ENCODE results near the gene COL23A1. TPM values are rescaled to one million over a fixed set of nuclear protein-coding genes. Genes with fewer than 3 reads are reported as not detected.

The COL23A1 gene
- polyA plus RNA-seq, 3 donors, result 5.7 to 8.7 (median 7.7) TPM

- no peak for DNase-seq (ENCODE audit: extremely low read depth in 1 of 11, low read depth in 9 of 11, low spot score in 4 of 11)
These were observed 26.6 kb downstream of the COL23A1 start for GRCh38 chr5:178563621-178564020.

DNA sequence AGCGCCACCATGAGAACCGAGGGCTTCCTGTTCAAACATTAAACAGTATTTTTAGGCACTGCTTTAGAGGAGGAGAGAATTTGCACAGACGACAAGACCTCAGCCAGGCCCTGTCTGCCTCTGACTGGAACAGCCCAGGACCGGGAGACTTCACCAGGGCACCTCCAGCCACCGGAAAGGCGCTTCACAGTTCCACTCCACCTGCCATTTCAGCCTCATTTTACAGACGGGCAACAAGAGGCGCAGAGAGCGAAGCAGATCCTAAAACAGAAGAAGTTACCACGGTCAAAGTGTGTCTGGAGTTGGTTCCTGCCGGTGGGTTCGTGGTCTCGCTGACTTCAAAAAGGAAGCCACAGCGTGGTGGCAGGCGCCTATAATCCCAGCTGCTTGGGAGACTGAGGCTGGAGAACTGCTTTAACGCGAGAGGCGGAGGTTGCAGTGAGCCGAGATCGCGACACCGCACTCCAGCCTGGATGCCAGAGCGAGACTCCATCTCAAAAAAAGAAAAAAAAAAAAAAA lies 28.4 kb downstream of the COL23A1 start:
- DNase-seq (ENCODE audit: extremely low read depth in 1 of 11, low read depth in 9 of 11, low spot score in 4 of 11), result no peak

DNA sequence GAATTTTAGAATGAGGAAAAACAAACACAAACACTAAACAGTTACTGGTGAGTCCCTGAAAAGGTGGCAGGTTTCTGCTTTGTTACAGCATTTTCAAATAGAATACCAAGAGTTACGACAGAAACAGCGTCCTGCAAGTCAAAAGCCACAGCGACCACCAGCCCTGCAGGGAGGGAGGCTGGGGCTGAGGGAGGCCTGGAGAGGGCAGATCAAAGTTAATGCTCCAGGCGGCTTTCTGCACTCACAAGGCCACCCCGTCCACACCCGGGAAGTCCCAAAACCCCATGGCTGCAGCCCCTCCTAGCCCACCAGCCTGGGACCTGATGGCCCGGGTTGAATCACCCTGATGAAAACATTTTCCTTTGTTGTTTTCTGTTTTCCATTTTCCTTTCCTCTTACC lies 29.3 kb downstream of the COL23A1 start:
- no peak for DNase-seq (ENCODE audit: extremely low read depth in 1 of 11, low read depth in 9 of 11, low spot score in 4 of 11)

GRCh38 chr5:178557416-178557815 lies 32.8 kb downstream of the COL23A1 start:
- no peak for DNase-seq (ENCODE audit: extremely low read depth in 1 of 11, low read depth in 9 of 11, low spot score in 4 of 11)

GRCh38 chr5:178555771-178556211 lies 34.4 kb downstream of the COL23A1 start:
- no peak for DNase-seq (ENCODE audit: extremely low read depth in 1 of 11, low read depth in 9 of 11, low spot score in 4 of 11)

DNA sequence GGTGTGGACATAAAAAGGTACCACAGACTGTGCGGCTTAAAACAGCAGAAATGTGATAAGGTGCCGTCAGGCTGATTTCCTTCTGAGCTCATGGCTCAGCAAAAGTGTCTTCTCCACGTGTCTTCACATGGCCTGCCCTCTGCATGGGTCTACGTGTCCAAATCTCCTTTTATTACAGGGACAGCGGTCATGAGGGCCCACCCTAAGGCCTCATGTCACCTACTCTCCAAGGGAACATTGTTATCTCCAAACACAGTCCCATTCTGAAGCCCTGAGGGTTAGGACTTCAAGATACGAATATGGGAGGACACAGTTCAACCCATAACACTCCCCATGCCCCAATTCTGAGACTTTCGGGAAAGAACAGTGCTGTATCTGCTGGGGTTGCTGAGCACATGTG lies 35.2 kb downstream of the COL23A1 start:
- no peak for DNase-seq (ENCODE audit: extremely low read depth in 1 of 11, low read depth in 9 of 11, low spot score in 4 of 11)

DNA sequence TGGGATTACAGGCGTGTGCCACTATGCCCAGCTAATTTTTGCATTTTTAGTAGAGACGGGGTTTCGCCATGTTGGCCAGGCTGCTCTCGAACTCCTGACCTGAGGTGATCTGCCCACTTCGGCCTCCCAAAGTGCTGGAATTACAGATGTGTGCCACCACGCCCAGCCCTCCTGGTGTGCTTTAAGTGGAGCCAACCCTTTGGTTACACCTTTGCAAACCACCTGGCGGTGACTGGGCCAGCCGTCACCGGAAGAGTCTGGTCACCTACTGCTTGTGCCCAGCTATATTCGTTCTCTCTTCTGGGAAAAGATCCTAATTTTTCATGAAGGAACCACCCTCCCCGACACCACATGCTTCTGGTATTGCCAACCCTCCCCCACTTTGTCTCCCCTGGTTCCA lies 35.9 kb downstream of the COL23A1 start:
- DNase-seq (ENCODE audit: extremely low read depth in 1 of 11, low read depth in 9 of 11, low spot score in 4 of 11), result no peak

DNA sequence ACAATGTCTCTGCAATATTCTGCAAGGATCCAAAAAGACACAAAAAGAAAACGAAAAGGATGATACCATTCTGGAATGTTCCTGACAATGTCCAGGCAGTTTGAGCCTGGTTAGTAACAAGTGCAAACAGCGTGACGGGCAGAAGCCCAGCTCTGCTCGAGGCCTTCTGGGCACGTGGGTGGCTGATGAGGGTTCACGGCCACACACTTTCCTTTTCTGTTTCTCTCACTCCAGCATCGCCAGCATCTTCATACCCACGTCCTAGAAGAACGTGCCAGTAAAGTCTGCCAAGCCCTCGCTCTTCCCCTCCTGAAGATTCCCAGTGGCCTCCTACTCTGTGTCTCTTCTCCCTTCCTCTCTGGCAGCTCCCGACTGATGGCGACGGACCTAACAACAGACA lies 36.7 kb downstream of the COL23A1 start:
- DNase-seq (ENCODE audit: extremely low read depth in 1 of 11, low read depth in 9 of 11, low spot score in 4 of 11), result no peak

DNA sequence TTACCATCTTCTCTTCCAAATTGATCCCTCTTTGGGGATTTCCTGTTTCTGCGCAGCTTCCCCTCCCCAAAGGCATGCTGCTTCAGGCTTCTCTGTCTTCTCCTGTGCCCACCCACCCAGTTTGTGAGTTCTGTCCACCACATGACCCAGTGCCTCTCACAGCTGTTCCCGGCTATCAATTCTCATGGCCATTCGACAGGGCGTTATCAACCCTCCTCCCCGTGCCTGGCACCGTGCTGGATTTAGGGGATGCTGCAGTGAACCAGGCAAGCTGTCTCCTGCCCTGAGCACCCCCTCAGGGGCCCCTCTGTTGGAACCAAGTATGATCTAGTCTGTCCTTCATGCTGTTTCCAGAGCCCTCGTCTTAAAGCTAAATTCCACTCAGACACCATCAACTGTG lies 38.7 kb downstream of the COL23A1 start:
- DNase-seq (ENCODE audit: extremely low read depth in 1 of 11, low read depth in 9 of 11, low spot score in 4 of 11), result no peak

- peak in 1 of 11 donors; percentile 25 for DNase-seq (ENCODE audit: extremely low read depth in 1 of 11, low read depth in 9 of 11, low spot score in 4 of 11)
These were observed 39.1 kb downstream of the COL23A1 start for GRCh38 chr5:178551059-178551458.

- no peak for DNase-seq (ENCODE audit: extremely low read depth in 1 of 11, low read depth in 9 of 11, low spot score in 4 of 11)
These were observed 41.4 kb downstream of the COL23A1 start for GRCh38 chr5:178548746-178549145.

DNA sequence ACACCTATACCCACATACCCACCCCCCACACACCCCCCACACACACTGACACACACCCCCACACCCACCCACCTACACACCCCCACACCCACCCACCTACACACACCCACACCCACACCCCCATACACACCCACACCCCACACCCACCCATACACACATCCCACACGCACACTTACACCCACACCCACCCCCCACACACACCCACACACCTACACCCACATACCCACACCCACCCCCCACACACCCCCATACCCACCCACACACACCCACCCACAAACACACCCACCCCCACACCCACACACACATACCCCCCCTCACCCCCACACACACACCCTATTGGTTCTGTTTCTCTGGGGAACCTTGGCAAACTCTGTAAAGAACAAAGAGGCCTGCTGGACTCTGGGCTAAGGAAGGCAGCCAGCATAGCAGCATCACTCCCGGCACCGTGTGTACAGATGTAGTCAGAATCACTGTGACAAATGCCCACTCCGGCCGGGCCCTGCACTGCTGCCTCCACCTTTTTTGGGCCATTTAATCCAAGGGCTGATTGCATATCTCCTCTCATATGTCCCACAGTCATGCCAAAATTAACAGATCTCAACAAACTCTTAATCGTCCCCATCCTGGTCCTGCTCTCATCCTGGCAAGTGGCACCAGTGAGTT lies 42.3 kb downstream of the COL23A1 start:
- no peak for DNase-seq (ENCODE audit: extremely low read depth in 1 of 11, low read depth in 9 of 11, low spot score in 4 of 11)

DNA sequence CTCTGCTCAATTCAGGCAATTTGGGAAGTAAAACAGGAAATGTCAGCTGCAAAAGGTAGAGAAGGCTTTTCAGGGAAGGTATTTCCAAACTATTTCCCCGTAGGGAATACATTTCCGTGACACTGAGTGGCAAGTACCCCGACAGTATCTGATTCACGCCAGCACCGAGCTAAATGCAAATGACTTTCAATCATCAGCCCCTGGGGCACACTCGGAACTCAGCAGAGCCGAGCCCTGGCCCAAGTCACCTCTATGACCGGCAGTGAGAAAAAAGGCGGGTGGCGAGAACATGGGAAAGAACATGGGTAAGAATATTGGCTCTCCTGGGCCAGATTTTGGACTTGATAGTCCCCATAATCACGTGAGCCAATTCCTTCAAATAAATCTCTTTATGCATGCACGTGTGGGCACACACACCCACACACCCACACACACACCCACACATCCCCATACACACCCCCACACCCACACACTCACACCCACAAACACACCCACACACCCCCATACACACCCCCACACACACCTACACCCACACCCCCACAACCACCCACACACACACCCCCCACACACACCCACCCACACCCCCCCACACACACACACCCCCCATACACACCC lies 43.0 kb downstream of the COL23A1 start:
- no peak for DNase-seq (ENCODE audit: extremely low read depth in 1 of 11, low read depth in 9 of 11, low spot score in 4 of 11)

GRCh38 chr5:178546675-178547033 lies 43.5 kb downstream of the COL23A1 start:
- no peak for DNase-seq (ENCODE audit: extremely low read depth in 1 of 11, low read depth in 9 of 11, low spot score in 4 of 11)

GRCh38 chr5:178545941-178546674 lies 44.1 kb downstream of the COL23A1 start:
- no peak for DNase-seq (ENCODE audit: extremely low read depth in 1 of 11, low read depth in 9 of 11, low spot score in 4 of 11)

DNA sequence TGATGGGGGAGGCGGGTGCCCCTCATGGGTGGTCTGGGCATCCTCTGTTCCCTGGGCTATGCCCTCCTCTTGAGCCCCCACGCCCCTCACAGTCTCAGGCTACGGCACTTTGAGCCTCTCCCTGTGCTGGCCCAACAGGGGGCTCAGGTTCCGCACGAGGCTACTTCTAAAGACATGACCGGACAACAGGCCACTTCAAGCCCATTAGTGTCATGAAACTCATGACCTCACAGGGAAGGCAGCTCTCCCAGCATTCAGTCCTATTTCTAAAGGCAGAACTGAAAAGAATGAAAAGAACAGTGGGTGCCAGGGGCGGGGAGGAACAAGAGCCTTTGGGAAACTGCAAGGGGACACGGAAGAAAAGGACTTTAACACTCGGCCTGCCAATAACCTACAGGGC lies 45.0 kb downstream of the COL23A1 start:
- DNase-seq (ENCODE audit: extremely low read depth in 1 of 11, low read depth in 9 of 11, low spot score in 4 of 11), result no peak

DNA sequence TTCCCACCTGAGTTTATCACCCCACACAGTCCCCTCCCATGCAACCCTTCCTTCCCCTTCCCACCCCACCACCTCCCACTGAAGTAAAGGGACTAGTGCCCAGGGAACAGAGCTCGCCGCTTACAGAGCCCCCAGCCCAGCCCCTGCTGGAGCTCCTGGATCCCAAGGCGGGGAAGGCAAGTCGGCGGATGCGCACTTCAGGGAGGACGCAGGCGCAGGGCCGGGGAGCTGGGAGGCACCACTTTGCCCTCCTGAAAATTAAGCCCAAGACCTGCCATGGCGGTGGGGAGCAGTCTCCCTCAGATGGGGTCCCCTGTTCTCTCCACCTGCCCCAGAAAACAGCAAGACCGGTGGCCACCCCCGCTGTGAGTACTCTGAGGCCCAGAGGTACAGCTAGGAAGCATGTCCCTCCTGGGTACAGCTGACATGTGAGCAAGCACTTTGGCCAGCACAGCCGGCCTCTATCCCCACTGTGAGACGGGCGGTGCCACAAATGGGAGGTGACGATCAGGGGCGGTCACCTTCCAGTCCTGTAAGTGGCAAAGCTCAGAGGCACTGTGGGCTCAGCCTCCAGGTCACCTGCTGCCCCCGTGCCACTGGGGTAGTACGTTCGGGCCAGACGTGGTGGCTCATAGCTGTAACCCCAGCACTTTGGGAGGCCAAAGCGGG lies 45.9 kb downstream of the COL23A1 start:
- DNase-seq (ENCODE audit: extremely low read depth in 1 of 11, low read depth in 9 of 11, low spot score in 4 of 11), result no peak

- peak; percentile 27 to 69 (median 49) for DNase-seq (ENCODE audit: extremely low read depth in 1 of 11, low read depth in 9 of 11, low spot score in 4 of 11)
These were observed 47.7 kb downstream of the COL23A1 start for GRCh38 chr5:178542455-178542854.

DNA sequence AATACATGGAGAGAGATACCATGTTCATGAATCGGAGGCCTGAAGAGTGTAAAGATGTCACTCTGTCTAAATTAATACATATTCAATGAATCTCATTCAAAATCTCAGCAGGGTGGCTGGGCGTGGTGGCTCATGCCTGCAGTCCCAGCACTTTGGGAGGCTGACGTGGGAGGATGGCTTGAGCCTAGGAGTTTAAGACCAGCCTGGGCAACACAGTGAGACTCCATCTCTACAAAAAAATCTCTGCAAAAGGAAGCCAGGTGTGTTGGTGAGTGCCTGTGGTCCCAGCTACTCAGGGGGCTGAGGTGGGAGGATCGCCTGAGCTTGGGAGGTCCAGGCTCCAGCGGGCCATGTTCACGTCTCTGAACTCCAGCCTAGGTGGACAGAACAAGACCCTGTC lies 49.7 kb downstream of the COL23A1 start:
- DNase-seq (ENCODE audit: extremely low read depth in 1 of 11, low read depth in 9 of 11, low spot score in 4 of 11), result no peak

GRCh38 chr5:178538741-178539229 lies 51.4 kb downstream of the COL23A1 start:
- no peak for DNase-seq (ENCODE audit: extremely low read depth in 1 of 11, low read depth in 9 of 11, low spot score in 4 of 11)
